SU-DHL-6 (cell line): Measurements from ENCODE around the gene ZNF24.

Source experiments
- EZH2phosphoT487 ChIP-seq: fragments of 200-600 bp; sonication (generic), shearing (Covaris generic); conservative IDR thresholded peaks from 2 replicates; pipeline ENCODE4 v1.6.1; 2018; ENCODE audit warnings: mild to moderate bottlenecking, antibody characterized with exemption, low read length, moderate library complexity, mixed read lengths
- TF ChIP-seq, protein P1 (sequence below): fragments of 200-600 bp; sonication (generic); IDR thresholded peaks from one replicate; pipeline ENCODE4 v1.5.1; 2017; ENCODE audit warnings: antibody characterized with exemption, mild to moderate bottlenecking, low read length, moderate library complexity; ENCODE audit not compliant: insufficient read depth, poor library complexity, severe bottlenecking

DNA sequence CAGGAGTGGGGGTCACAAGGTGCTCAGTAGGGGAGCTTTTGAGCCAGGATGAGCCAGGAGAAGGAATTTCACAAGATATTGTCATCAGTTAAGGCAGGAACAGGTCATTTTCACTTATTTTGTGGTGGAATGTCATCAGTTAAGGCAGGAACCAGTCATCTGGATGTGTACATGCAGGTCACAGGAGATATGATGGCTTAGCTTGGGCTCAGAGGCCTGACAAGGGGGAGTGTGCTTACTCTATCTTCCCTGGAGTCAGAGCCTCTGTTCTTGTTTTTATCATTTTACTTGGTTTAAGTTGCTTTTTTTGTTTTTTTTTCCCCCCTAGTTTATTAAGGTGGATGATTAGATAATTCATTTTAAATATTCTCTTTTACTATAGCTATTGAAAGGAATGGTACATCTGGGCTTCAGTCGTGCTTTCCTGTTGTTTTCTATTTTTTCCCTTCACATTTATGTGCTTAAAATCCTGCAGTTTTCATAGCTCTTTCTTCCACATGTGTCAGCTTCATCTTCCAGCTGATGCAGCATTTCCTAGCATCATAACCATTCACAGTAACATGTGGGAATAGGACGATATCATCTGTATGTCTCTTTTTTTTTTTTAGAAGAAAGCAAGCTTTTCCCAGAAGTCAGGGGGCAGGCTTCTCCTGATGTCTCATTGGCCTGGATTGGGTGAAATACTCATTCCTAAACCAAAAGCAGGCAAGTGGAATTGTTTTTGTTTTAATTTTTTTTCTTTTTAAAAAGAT is 17.5 kb upstream of the ZNF24 start:
- TF ChIP-seq, protein P1, sequence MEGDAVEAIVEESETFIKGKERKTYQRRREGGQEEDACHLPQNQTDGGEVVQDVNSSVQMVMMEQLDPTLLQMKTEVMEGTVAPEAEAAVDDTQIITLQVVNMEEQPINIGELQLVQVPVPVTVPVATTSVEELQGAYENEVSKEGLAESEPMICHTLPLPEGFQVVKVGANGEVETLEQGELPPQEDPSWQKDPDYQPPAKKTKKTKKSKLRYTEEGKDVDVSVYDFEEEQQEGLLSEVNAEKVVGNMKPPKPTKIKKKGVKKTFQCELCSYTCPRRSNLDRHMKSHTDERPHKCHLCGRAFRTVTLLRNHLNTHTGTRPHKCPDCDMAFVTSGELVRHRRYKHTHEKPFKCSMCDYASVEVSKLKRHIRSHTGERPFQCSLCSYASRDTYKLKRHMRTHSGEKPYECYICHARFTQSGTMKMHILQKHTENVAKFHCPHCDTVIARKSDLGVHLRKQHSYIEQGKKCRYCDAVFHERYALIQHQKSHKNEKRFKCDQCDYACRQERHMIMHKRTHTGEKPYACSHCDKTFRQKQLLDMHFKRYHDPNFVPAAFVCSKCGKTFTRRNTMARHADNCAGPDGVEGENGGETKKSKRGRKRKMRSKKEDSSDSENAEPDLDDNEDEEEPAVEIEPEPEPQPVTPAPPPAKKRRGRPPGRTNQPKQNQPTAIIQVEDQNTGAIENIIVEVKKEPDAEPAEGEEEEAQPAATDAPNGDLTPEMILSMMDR: no peak
- no peak for TF ChIP-seq EZH2phosphoT487
